Hepatocyte (in vitro differentiated cells): ENCODE data around the gene OR2V2. TPM values are rescaled to one million over a fixed set of nuclear protein-coding genes. Genes with fewer than 3 reads are reported as not detected.
A peak's percentile ranks its signal among the peaks of the same experiment; 100 is the strongest.
"Not testable (repeated sequence)": the region's sequence is repeated elsewhere in the genome, so short reads cannot be mapped to it uniquely, and the experiment has no call there.

ENCODE experiments used
- DNase-seq: peaks from one replicate; pipeline ENCODE4 v3.0.0-alpha.2; 2016; ENCODE audit warnings: low spot score
- H2AFZ ChIP-seq: fragments of 200-600 bp; sonication (generic); 2 replicates; pipeline ENCODE4 v1.6.0; 2016; ENCODE audit warnings: antibody characterized with exemption, mild to moderate bottlenecking
- H3K27ac ChIP-seq: fragments of 200-600 bp; sonication (generic); 2 replicates; pipeline ENCODE4 v1.5.1; 2016; ENCODE audit warnings: mild to moderate bottlenecking
- H3K27me3 ChIP-seq: fragments of 200-600 bp; sonication (generic); 2 replicates; pipeline ENCODE4 v1.6.1; 2016
- H3K36me3 ChIP-seq: fragments of 200-600 bp; sonication (generic); replicated peaks from 2 replicates; pipeline ENCODE4 v1.5.1; 2016; ENCODE audit warnings: low read depth; ENCODE audit not compliant: insufficient read depth
- H3K4me1 ChIP-seq: fragments of 200-600 bp; sonication (generic); 2 replicates; pipeline ENCODE4 v1.5.1; 2016; ENCODE audit warnings: mild to moderate bottlenecking, moderate library complexity; ENCODE audit not compliant: insufficient read depth
- H3K4me2 ChIP-seq: fragments of 200-600 bp; sonication (generic); 2 replicates; pipeline ENCODE4 v1.6.0; 2016
- H3K4me3 ChIP-seq: fragments of 200-600 bp; sonication (generic); 2 replicates; pipeline ENCODE4 v1.5.1; 2016; ENCODE audit warnings: mild to moderate bottlenecking
- H3K79me2 ChIP-seq: fragments of 200-600 bp; sonication (generic); 2 replicates; pipeline ENCODE4 v1.6.0; 2017; ENCODE audit warnings: mild to moderate bottlenecking
- H3K9me2 ChIP-seq: fragments of 200-600 bp; sonication (generic); replicated peaks from 2 replicates; pipeline ENCODE4 v1.6.0; 2017; ENCODE audit warnings: mild to moderate bottlenecking; ENCODE audit not compliant: insufficient read depth
- H3K9me3 ChIP-seq: fragments of 200-600 bp; sonication (generic); 2 replicates; pipeline ENCODE4 v1.5.1; 2016; ENCODE audit warnings: low read depth, mild to moderate bottlenecking
- H4K20me1 ChIP-seq: fragments of 200-600 bp; sonication (generic); 2 replicates; pipeline ENCODE4 v1.6.0; 2016; ENCODE audit warnings: mild to moderate bottlenecking; ENCODE audit not compliant: insufficient read depth, poor library complexity, severe bottlenecking
- CTCF ChIP-seq: fragments of 200-600 bp; sonication (generic); IDR thresholded peaks from 2 replicates; pipeline ENCODE4 v1.5.1; 2016; ENCODE audit warnings: antibody characterized with exemption, mild to moderate bottlenecking; ENCODE audit not compliant: poor library complexity
- EZH2 ChIP-seq: fragments of 200-600 bp; sonication (generic); IDR thresholded peaks from 2 replicates; pipeline ENCODE4 v1.6.1; 2016; ENCODE audit warnings: antibody characterized with exemption, mild to moderate bottlenecking, borderline replicate concordance
- EZH2phosphoT487 ChIP-seq: fragments of 200-600 bp; sonication (generic); IDR thresholded peaks from one replicate; pipeline ENCODE4 v1.6.1; 2018; ENCODE audit warnings: antibody characterized with exemption, mild to moderate bottlenecking, low read depth, moderate library complexity; ENCODE audit not compliant: unreplicated experiment, severe bottlenecking
- WGBS: methylation state at CpG from one replicate; pipeline ENCODE4 v1.1.6; 2016; ENCODE audit warnings: low lambda C conversion rate; ENCODE audit errors: missing lambda C conversion rate; 5-methylcytosine and 5-hydroxymethylcytosine counted together
- polyA plus RNA-seq: library from polyadenylated mRNA; unstranded; fragments of >200 nt; fragmentation: Nextera tagmentation; extraction: Ambion mirVana; gene quantifications from 2 replicates; pipeline ENCODE4 v1.2.1, GENCODE V29; 2016
- total RNA-seq: library from RNA; depleted of rRNA; stranded (reverse); fragments of >200 nt; gene quantifications from 2 replicates; pipeline ENCODE4 v1.2.3, GENCODE V29; 2014

OR2V2 gene
- total RNA-seq (not detected in 2 replicates), polyA plus RNA-seq (not detected in 2 replicates)

- not testable (repeated sequence) for H3K79me2 ChIP-seq, H3K27ac ChIP-seq, H3K9me3 ChIP-seq, H3K4me1 ChIP-seq, H3K36me3 ChIP-seq, DNase-seq, H3K9me2 ChIP-seq, H4K20me1 ChIP-seq, H3K27me3 ChIP-seq, H3K4me2 ChIP-seq, H2AFZ ChIP-seq, H3K4me3 ChIP-seq
- 59% methylated on average over 7 of the region's 7 CpGs for WGBS
Measured at GRCh38 chr5:181146927-181147636, at the start of gene OR2V2. TSS of gene OR2V2 (plus strand) at chr5:181147586. CDS start at chr5:181154943, 7,357 bp downstream.

- H3K9me2 ChIP-seq, H3K36me3 ChIP-seq, H3K4me3 ChIP-seq, H2AFZ ChIP-seq, H3K79me2 ChIP-seq, H3K27ac ChIP-seq, H3K9me3 ChIP-seq, DNase-seq, H3K4me1 ChIP-seq, H4K20me1 ChIP-seq, H3K4me2 ChIP-seq: not testable (repeated sequence)
- peaks cover 19% of the 10 kb centered on the region for H3K27me3 ChIP-seq
- WGBS: no CpG with 5 or more reads among the region's 56 CpGs
Measured at GRCh38 chr5:181097759-181098491, 49.5 kb upstream of the OR2V2 start.

- H3K4me3 ChIP-seq: no peak overlapping the region
- H3K4me2 ChIP-seq: no peak overlapping the region
- DNase-seq: no peak
- TF ChIP-seq CTCF: no peak
- no peak for TF ChIP-seq EZH2phosphoT487
- no peak for TF ChIP-seq EZH2
- H3K9me2 ChIP-seq: no peaks in the 10 kb centered on the region
- no peaks in the 10 kb centered on the region for H4K20me1 ChIP-seq
- no peak overlapping the region for H2AFZ ChIP-seq
- no peaks in the 10 kb centered on the region for H3K36me3 ChIP-seq
- no peaks in the 10 kb centered on the region for H3K79me2 ChIP-seq
- peaks cover 19% of the 10 kb centered on the region for H3K27me3 ChIP-seq
- no peaks in the 10 kb centered on the region for H3K4me1 ChIP-seq
- no peak overlapping the region for H3K27ac ChIP-seq
- WGBS: 26% methylated on average over 21 of the region's 22 CpGs
- no peaks in the 10 kb centered on the region for H3K9me3 ChIP-seq
Measured at GRCh38 chr5:181098762-181099601, 48.4 kb upstream of the OR2V2 start.

GRCh38 chr5:181099602-181100086 lies 47.7 kb upstream of the OR2V2 start:
- Histone ChIP-seq H3K27me3 (peaks cover 25% of the 10 kb centered on the region), H3K9me2 (no peaks in the 10 kb centered on the region), H3K79me2 (no peaks in the 10 kb centered on the region), H3K36me3 (no peaks in the 10 kb centered on the region), H3K4me2 (peak overlapping the region; percentile 70), H3K4me1 (no peaks in the 10 kb centered on the region), H3K9me3 (no peaks in the 10 kb centered on the region), H3K27ac (no peak overlapping the region), H4K20me1 (no peaks in the 10 kb centered on the region), H2AFZ (no peak overlapping the region), H3K4me3 (no peak overlapping the region)
- WGBS: 65% methylated on average over 11 of the region's 11 CpGs
- TF ChIP-seq EZH2: no peak
- TF ChIP-seq CTCF: no peak
- TF ChIP-seq EZH2phosphoT487: no peak
- no peak for DNase-seq
